DOHH2 (cell line): ENCODE data around the gene RSU1.

Experiments
- H3F3A ChIP-seq: fragments of 200-600 bp; sonication (generic), shearing (Covaris generic); 2 replicates; pipeline ENCODE4 v1.6.0; 2016; ENCODE audit warnings: antibody characterized with exemption, mild to moderate bottlenecking; ENCODE audit not compliant: control insufficient read depth, insufficient read depth
- H3K27ac ChIP-seq: fragments of 200-600 bp; sonication (generic); 2 replicates; pipeline ENCODE4 v1.5.1; 2014; ENCODE audit warnings: low read depth, mild to moderate bottlenecking, low read length, moderate library complexity
- H3K27me3 ChIP-seq: fragments of 200-600 bp; sonication (generic); 2 replicates; pipeline ENCODE4 v1.6.1; 2014; ENCODE audit warnings: mild to moderate bottlenecking, low read length, mixed read lengths; ENCODE audit not compliant: control insufficient read depth
- H3K36me3 ChIP-seq: fragments of 200-600 bp; sonication (generic); 2 replicates; pipeline ENCODE4 v1.6.1; 2014; ENCODE audit warnings: mild to moderate bottlenecking, low read length, moderate library complexity, mixed read lengths; ENCODE audit not compliant: control insufficient read depth
- H3K4me1 ChIP-seq: fragments of 200-600 bp; sonication (generic); 2 replicates; pipeline ENCODE4 v1.6.1; 2014; ENCODE audit warnings: mild to moderate bottlenecking, low read length, mixed read lengths; ENCODE audit not compliant: control insufficient read depth
- H3K4me2 ChIP-seq: fragments of 200-600 bp; sonication (generic); 2 replicates; pipeline ENCODE4 v1.6.0; 2014; ENCODE audit warnings: mild to moderate bottlenecking, low read length, moderate library complexity
- H3K4me3 ChIP-seq: fragments of 200-600 bp; sonication (generic); 2 replicates; pipeline ENCODE4 v1.5.1; 2014; ENCODE audit warnings: mild to moderate bottlenecking, low read length, mixed read lengths
- H3K79me2 ChIP-seq: fragments of 200-600 bp; sonication (generic); 2 replicates; pipeline ENCODE4 v1.6.1; 2014; ENCODE audit warnings: mild to moderate bottlenecking, low read length, mixed read lengths; ENCODE audit not compliant: control insufficient read depth
- H3K9me2 ChIP-seq: fragments of 200-600 bp; sonication (generic); replicated peaks from 2 replicates; pipeline ENCODE4 v1.6.1; 2014; ENCODE audit warnings: mild to moderate bottlenecking, low read length, mixed read lengths; ENCODE audit not compliant: control insufficient read depth
- H3K9me3 ChIP-seq: fragments of 200-600 bp; sonication (generic); 2 replicates; pipeline ENCODE4 v1.6.1; 2014; ENCODE audit warnings: antibody characterized with exemption, low read length, mixed read lengths; ENCODE audit not compliant: control insufficient read depth, insufficient read depth
- H4K20me1 ChIP-seq: fragments of 200-600 bp; sonication (generic); 2 replicates; pipeline ENCODE4 v1.6.0; 2014; ENCODE audit warnings: low read depth, mild to moderate bottlenecking, antibody characterized with exemption, low read length, moderate library complexity; ENCODE audit not compliant: control insufficient read depth, insufficient read depth
- EZH2phosphoT487 ChIP-seq: fragments of 200-600 bp; sonication (generic); IDR thresholded peaks from 2 replicates; pipeline ENCODE4 v1.6.1; 2017; ENCODE audit warnings: borderline replicate concordance, mild to moderate bottlenecking, antibody characterized with exemption, low read length, moderate library complexity, mixed read lengths
- TF ChIP-seq, protein P1 (sequence below): fragments of 200-600 bp; sonication (generic); IDR thresholded peaks from one replicate; pipeline ENCODE4 v1.5.1; 2014; ENCODE audit warnings: antibody characterized with exemption, mild to moderate bottlenecking, low read depth, low read length; ENCODE audit not compliant: poor library complexity, severe bottlenecking

The RSU1 gene

GRCh38 chr10:16776896-16777295 is 40.3 kb downstream of the RSU1 start:
- Histone ChIP-seq H3K4me2 (no peak overlapping the region), H3F3A (no peaks in the 10 kb centered on the region), H3K36me3 (no peaks in the 10 kb centered on the region), H3K79me2 (no peaks in the 10 kb centered on the region), H3K27me3 (no peaks in the 10 kb centered on the region), H3K9me3 (no peaks in the 10 kb centered on the region), H3K9me2 (no peaks in the 10 kb centered on the region), H3K4me3 (no peak overlapping the region), H3K27ac (no peak overlapping the region), H3K4me1 (no peaks in the 10 kb centered on the region), H4K20me1 (no peaks in the 10 kb centered on the region; the same call in 1 of the 2 replicates)
- TF ChIP-seq, protein P1, sequence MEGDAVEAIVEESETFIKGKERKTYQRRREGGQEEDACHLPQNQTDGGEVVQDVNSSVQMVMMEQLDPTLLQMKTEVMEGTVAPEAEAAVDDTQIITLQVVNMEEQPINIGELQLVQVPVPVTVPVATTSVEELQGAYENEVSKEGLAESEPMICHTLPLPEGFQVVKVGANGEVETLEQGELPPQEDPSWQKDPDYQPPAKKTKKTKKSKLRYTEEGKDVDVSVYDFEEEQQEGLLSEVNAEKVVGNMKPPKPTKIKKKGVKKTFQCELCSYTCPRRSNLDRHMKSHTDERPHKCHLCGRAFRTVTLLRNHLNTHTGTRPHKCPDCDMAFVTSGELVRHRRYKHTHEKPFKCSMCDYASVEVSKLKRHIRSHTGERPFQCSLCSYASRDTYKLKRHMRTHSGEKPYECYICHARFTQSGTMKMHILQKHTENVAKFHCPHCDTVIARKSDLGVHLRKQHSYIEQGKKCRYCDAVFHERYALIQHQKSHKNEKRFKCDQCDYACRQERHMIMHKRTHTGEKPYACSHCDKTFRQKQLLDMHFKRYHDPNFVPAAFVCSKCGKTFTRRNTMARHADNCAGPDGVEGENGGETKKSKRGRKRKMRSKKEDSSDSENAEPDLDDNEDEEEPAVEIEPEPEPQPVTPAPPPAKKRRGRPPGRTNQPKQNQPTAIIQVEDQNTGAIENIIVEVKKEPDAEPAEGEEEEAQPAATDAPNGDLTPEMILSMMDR, result no peak
- TF ChIP-seq EZH2phosphoT487, result no peak

GRCh38 chr10:16773334-16773733 is 43.9 kb downstream of the RSU1 start:
- H3K27me3 ChIP-seq, result no peaks in the 10 kb centered on the region
- H3F3A ChIP-seq, result no peaks in the 10 kb centered on the region
- no peaks in the 10 kb centered on the region for H3K9me3 ChIP-seq
- H3K4me3 ChIP-seq, result no peak overlapping the region
- H4K20me1 ChIP-seq, result no peaks in the 10 kb centered on the region; the same call in 1 of the 2 replicates
- H3K79me2 ChIP-seq, result no peaks in the 10 kb centered on the region
- TF ChIP-seq, protein P1, result no peak
- TF ChIP-seq EZH2phosphoT487, result no peak
- H3K36me3 ChIP-seq, result no peaks in the 10 kb centered on the region
- no peak overlapping the region for H3K27ac ChIP-seq
- no peaks in the 10 kb centered on the region for H3K4me1 ChIP-seq
- H3K4me2 ChIP-seq, result no peak overlapping the region
- no peaks in the 10 kb centered on the region for H3K9me2 ChIP-seq

DNA sequence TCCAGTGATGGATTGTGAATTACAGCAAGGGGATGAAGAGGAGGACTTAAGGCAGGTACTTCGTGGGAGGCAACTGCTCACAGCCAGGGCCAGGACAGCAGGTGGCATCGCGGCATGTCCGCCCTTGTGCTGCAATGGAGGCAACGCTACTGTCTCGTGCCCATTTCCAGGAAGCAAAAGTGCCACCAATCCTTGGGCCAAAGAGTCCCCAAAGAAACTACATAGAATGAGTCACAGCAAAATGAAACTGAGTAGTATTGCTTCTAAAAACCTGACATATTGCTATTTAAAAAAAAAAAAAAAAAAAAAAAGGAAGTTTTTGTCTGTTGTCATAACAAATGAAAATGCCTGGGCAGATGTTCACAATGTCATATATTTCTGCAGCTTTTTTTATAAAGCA is 46.6 kb downstream of the RSU1 start:
- no peak overlapping the region for H3K27ac ChIP-seq
- H3K9me2 ChIP-seq, result no peaks in the 10 kb centered on the region
- no peaks in the 10 kb centered on the region for H3K79me2 ChIP-seq
- H3K4me3 ChIP-seq, result no peak overlapping the region
- H3K27me3 ChIP-seq, result no peaks in the 10 kb centered on the region
- H3K4me1 ChIP-seq, result no peaks in the 10 kb centered on the region
- H3K36me3 ChIP-seq, result no peaks in the 10 kb centered on the region
- no peak overlapping the region for H3K4me2 ChIP-seq
- TF ChIP-seq EZH2phosphoT487, result no peak
- TF ChIP-seq, protein P1, result no peak
- no peaks in the 10 kb centered on the region for H3K9me3 ChIP-seq
- no peaks in the 10 kb centered on the region for H3F3A ChIP-seq
- H4K20me1 ChIP-seq, result no peaks in the 10 kb centered on the region; the same call in 1 of the 2 replicates

DNA sequence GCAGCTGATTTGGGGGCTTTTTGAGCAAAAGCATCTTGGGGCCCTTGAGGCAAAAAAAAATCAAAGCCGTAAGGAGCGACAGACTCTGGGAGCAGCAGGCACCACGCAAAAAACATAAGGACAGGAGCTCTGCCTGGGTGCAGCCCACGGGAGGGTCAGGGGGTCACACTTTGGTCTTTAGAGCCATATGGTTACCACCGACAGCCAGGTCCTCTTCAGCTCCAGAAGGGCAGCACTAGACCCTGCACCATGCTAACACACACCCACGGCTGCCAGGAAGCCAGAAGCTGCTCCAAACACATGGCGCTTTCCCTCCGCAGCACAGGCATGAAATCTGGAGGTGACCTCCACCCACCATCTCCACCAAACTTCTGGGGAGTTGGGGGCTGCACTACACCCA is 47.1 kb downstream of the RSU1 start:
- Histone ChIP-seq H3K36me3 (no peaks in the 10 kb centered on the region), H4K20me1 (no peaks in the 10 kb centered on the region), H3K9me2 (no peaks in the 10 kb centered on the region), H3K27me3 (no peaks in the 10 kb centered on the region), H3K79me2 (no peaks in the 10 kb centered on the region), H3F3A (no peaks in the 10 kb centered on the region), H3K4me1 (no peaks in the 10 kb centered on the region), H3K4me2 (no peak overlapping the region), H3K27ac (no peak overlapping the region), H3K4me3 (no peak overlapping the region), H3K9me3 (no peaks in the 10 kb centered on the region)
- TF ChIP-seq EZH2phosphoT487, result no peak
- TF ChIP-seq, protein P1, result no peak
